Measurements from ENCODE around the gene EFEMP1.

Gene EFEMP1

GRCh38 chr2:55922291-55922907, 1.2 kb downstream of the EFEMP1 start:
- no peak for DNase-seq (ENCODE audit: low read depth)
- no peak overlapping the region for H3K4me3 ChIP-seq (ENCODE audit: low read depth, low read length)
- TF ChIP-seq CTCF (IDR thresholded peaks at IDR 0.05; ENCODE audit: low read depth, low read length, missing control alignments) = no peak

- no peak for DNase-seq (ENCODE audit: low read depth)
- no peak overlapping the region for H3K4me3 ChIP-seq (ENCODE audit: low read depth, low read length)
- no peak for TF ChIP-seq CTCF (IDR thresholded peaks at IDR 0.05; ENCODE audit: low read depth, low read length, missing control alignments)
Observed at GRCh38 chr2:55919574-55919973, 4.0 kb downstream of the EFEMP1 start.

GRCh38 chr2:55918856-55919255, 4.7 kb downstream of the EFEMP1 start:
- H3K4me3 ChIP-seq (ENCODE audit: low read depth, low read length) = no peak overlapping the region
- no peak for TF ChIP-seq CTCF (IDR thresholded peaks at IDR 0.05; ENCODE audit: low read depth, low read length, missing control alignments)
- no peak for DNase-seq (ENCODE audit: low read depth)

GRCh38 chr2:55917713-55918390, 5.7 kb downstream of the EFEMP1 start:
- TF ChIP-seq CTCF (IDR thresholded peaks at IDR 0.05; ENCODE audit: low read depth, low read length, missing control alignments) = no peak
- no peak overlapping the region for H3K4me3 ChIP-seq (ENCODE audit: low read depth, low read length)
- no peak for DNase-seq (ENCODE audit: low read depth)

- H3K4me3 ChIP-seq (ENCODE audit: low read depth, low read length) = no peak overlapping the region
- no peak for DNase-seq (ENCODE audit: low read depth)
- no peak for TF ChIP-seq CTCF (IDR thresholded peaks at IDR 0.05; ENCODE audit: low read depth, low read length, missing control alignments)
Observed at GRCh38 chr2:55917117-55917516, 6.5 kb downstream of the EFEMP1 start.

GRCh38 chr2:55916473-55917049, 7.0 kb downstream of the EFEMP1 start:
- no peak for DNase-seq (ENCODE audit: low read depth)
- no peak for TF ChIP-seq CTCF (IDR thresholded peaks at IDR 0.05; ENCODE audit: low read depth, low read length, missing control alignments)
- no peak overlapping the region for H3K4me3 ChIP-seq (ENCODE audit: low read depth, low read length)
